IMR-90 (cell line): ENCODE data around the gene SLC35F1. TPM values are rescaled to one million over a fixed set of nuclear protein-coding genes. Genes with fewer than 3 reads are reported as not detected.

Experiments used
- ATAC-seq: fragments of 200-7000 bp; cut with Tn5 transposase; 2 replicates; pipeline ENCODE4 v1.9.1; 2020; ENCODE audit warnings: low read depth, mild to moderate bottlenecking, moderate library complexity
- BruUV-seq: library from RNA; stranded (reverse); fragments of 400-500 nt; replicated peaks from 2 replicates; lab custom pipeline; 2021; lab: Mats Ljungman, UMichigan
- CTCF ChIA-PET: fragments of 300-600 bp; formaldehyde crosslinking; extraction: SDS; loops from one replicate; lab custom pipeline; 2021; ENCODE audit warnings: antibody characterized with exemption; lab: Yijun Ruan, JAX
- POLR2A ChIA-PET: fragments of 300-600 bp; sonication (Branson Sonifier 250); formaldehyde crosslinking; loops from one replicate; lab custom pipeline; 2022; ENCODE audit warnings: antibody characterized with exemption; ENCODE audit not compliant: unreplicated experiment; lab: Charles Lee
- DNase-seq: peaks from one replicate; pipeline ENCODE4 v3.0.0; 2013
- H2AFZ ChIP-seq: replicated peaks from 2 replicates; pipeline ENCODE3; 2013; ENCODE audit warnings: low read length, mild to moderate bottlenecking; ENCODE audit not compliant: poor library complexity
- H2AK5ac ChIP-seq: 2 replicates; pipeline ENCODE4 v1.6.1; 2013; ENCODE audit warnings: low read depth, low read length, inconsistent platforms
- H2AK9ac ChIP-seq: replicated peaks from 2 replicates; pipeline ENCODE3; 2013; ENCODE audit warnings: mild to moderate bottlenecking, low read depth, low read length, moderate library complexity; ENCODE audit not compliant: poor library complexity
- H2BK120ac ChIP-seq: 2 replicates; pipeline ENCODE4 v1.6.1; 2013; ENCODE audit warnings: low read depth, low read length, inconsistent platforms
- H2BK15ac ChIP-seq: 3 replicates; pipeline ENCODE4 v1.6.1; 2013; ENCODE audit warnings: low read depth, low read length, inconsistent platforms
- H2BK20ac ChIP-seq: 2 replicates; pipeline ENCODE4 v1.6.1; 2013; ENCODE audit warnings: low read depth, mild to moderate bottlenecking, inconsistent platforms, low read length, moderate library complexity
- H2BK5ac ChIP-seq: 2 replicates; pipeline ENCODE4 v1.6.1; 2013; ENCODE audit warnings: mild to moderate bottlenecking, low read depth, low read length, inconsistent platforms; ENCODE audit not compliant: poor library complexity, severe bottlenecking
- H3K14ac ChIP-seq: replicated peaks from 2 replicates; pipeline ENCODE4 v1.6.1; 2013; ENCODE audit warnings: low read depth, low read length, inconsistent platforms
- H3K18ac ChIP-seq: 2 replicates; pipeline ENCODE4 v1.6.1; 2013; ENCODE audit warnings: low read depth, low read length, control low read depth
- H3K23ac ChIP-seq: 2 replicates; pipeline ENCODE4 v1.6.1; 2013; ENCODE audit warnings: low read depth, low read length, inconsistent platforms
- H3K27ac ChIP-seq: 2 replicates; pipeline ENCODE4 v1.5.1; 2013; ENCODE audit warnings: mild to moderate bottlenecking, control low read depth, low read length; ENCODE audit not compliant: insufficient read depth
- H3K27me3 ChIP-seq: 2 replicates; pipeline ENCODE4 v1.6.1; 2013; ENCODE audit warnings: low read length; ENCODE audit not compliant: control insufficient read depth, insufficient read depth
- H3K36me3 ChIP-seq: 2 replicates; pipeline ENCODE4 v1.6.1; 2013; ENCODE audit warnings: low read length, mixed read lengths; ENCODE audit not compliant: control insufficient read depth, insufficient read depth
- H3K4ac ChIP-seq: 2 replicates; pipeline ENCODE4 v1.6.1; 2013; ENCODE audit warnings: low read depth, low read length, inconsistent platforms
- H3K4me1 ChIP-seq: 2 replicates; pipeline ENCODE4 v1.6.1; 2013; ENCODE audit warnings: low read length, mixed read lengths; ENCODE audit not compliant: control insufficient read depth, insufficient read depth
- H3K4me2 ChIP-seq: 2 replicates; pipeline ENCODE4 v1.6.1; 2013; ENCODE audit warnings: low read depth, mild to moderate bottlenecking, control low read depth, low read length, moderate library complexity
- H3K4me3 ChIP-seq: 2 replicates; pipeline ENCODE4 v1.5.1; 2013; ENCODE audit warnings: low read depth, mild to moderate bottlenecking, control low read depth, low read length, moderate library complexity; ENCODE audit not compliant: insufficient read depth
- H3K56ac ChIP-seq: 2 replicates; pipeline ENCODE4 v1.6.1; 2013; ENCODE audit warnings: low read length, inconsistent platforms; ENCODE audit not compliant: insufficient read depth; ENCODE audit errors: extremely low read depth
- H3K79me1 ChIP-seq, 2 experiments: 2 replicates each; pipeline ENCODE4 v1.6.1; 2013; ENCODE audit warnings: low read length in 2 of 2, inconsistent platforms in 1 of 2, low read depth in 1 of 2
- H3K9ac ChIP-seq: 2 replicates; pipeline ENCODE4 v1.6.1; 2013; ENCODE audit warnings: low read depth, low read length, control low read depth
- H3K9me1 ChIP-seq: 2 replicates; pipeline ENCODE4 v1.6.1; 2013; ENCODE audit warnings: low read length, inconsistent platforms; ENCODE audit not compliant: insufficient read depth
- H3K9me3 ChIP-seq: 2 replicates; pipeline ENCODE4 v1.6.1; 2013; ENCODE audit warnings: low read length; ENCODE audit not compliant: control insufficient read depth, insufficient read depth
- H4K20me1 ChIP-seq: 2 replicates; pipeline ENCODE4 v1.6.1; 2013; ENCODE audit warnings: low read length, inconsistent platforms; ENCODE audit not compliant: insufficient read depth
- H4K5ac ChIP-seq: 2 replicates; pipeline ENCODE4 v1.6.1; 2013; ENCODE audit warnings: mild to moderate bottlenecking, low read depth, low read length, control low read depth
- H4K8ac ChIP-seq, 2 experiments: 2 replicates each; pipeline ENCODE4 v1.6.1; 2013; ENCODE audit warnings: low read depth in 2 of 2, low read length in 2 of 2, control low read depth in 1 of 2, inconsistent platforms in 1 of 2
- H4K91ac ChIP-seq: 2 replicates; pipeline ENCODE4 v1.6.1; 2013; ENCODE audit warnings: low read depth, low read length, inconsistent platforms; ENCODE audit not compliant: insufficient read depth
- CEBPB ChIP-seq: IDR thresholded peaks from 2 replicates; pipeline ENCODE4 v1.6.1; 2012; ENCODE audit warnings: low read depth, low read length, improper control_type of control experiment
- FOS ChIP-seq: fragments of 150-350 bp; IDR thresholded peaks from 2 replicates; pipeline ENCODE4 v1.6.1; 2016; ENCODE audit warnings: low read depth, low read length
- MAZ ChIP-seq: IDR thresholded peaks from 2 replicates; pipeline ENCODE4 v1.6.1; 2012; ENCODE audit warnings: low read depth, mild to moderate bottlenecking, low read length, improper control_type of control experiment, moderate library complexity, borderline replicate concordance
- MXI1 ChIP-seq: IDR thresholded peaks from 2 replicates; pipeline ENCODE4 v1.6.1; 2012; ENCODE audit warnings: low read depth, mild to moderate bottlenecking, low read length, moderate library complexity, borderline replicate concordance
- NFE2L2 ChIP-seq: fragments of 150-350 bp; IDR thresholded peaks from 2 replicates; pipeline ENCODE4 v1.6.1; 2016; ENCODE audit warnings: low read depth, mild to moderate bottlenecking, low read length
- POLR2A ChIP-seq: IDR thresholded peaks from 2 replicates; pipeline ENCODE4 v1.6.1; 2012; ENCODE audit warnings: mild to moderate bottlenecking, low read depth, low read length
- RFX5 ChIP-seq: IDR thresholded peaks from 2 replicates; pipeline ENCODE4 v1.8.0; 2012; ENCODE audit warnings: low read depth, mild to moderate bottlenecking, low read length, moderate library complexity
- SMC3 ChIP-seq: fragments of 150-350 bp; IDR thresholded peaks from 2 replicates; pipeline ENCODE4 v1.6.1; 2016; ENCODE audit warnings: low read depth, mild to moderate bottlenecking, antibody characterized with exemption, low read length, moderate library complexity
- USF2 ChIP-seq: fragments of 150-350 bp; IDR thresholded peaks from 2 replicates; pipeline ENCODE4 v1.6.1; 2017; ENCODE audit warnings: mild to moderate bottlenecking, antibody characterized with exemption, low read length, low read depth
- WGBS, 2 experiments: methylation state at CpG; one replicate each; pipeline versions ENCODE4 v1.1.5 to v1.1.7; 2013; ENCODE audit warnings: missing lambda C conversion rate in 2 of 2; ENCODE audit not compliant: insufficient read length in 1 of 2; ENCODE audit errors: extremely low coverage in 2 of 2; 5-methylcytosine and 5-hydroxymethylcytosine counted together
- dilution Hi-C: fragments of 300-500 bp; cut with HindIII; formaldehyde crosslinking; loops from one replicate; pipeline ENCODE4 v1.14.3; 2018; ENCODE audit warnings: low sequenced_read_pairs; ENCODE audit not compliant: unreplicated experiment
- in situ Hi-C: fragments of 300-500 bp; cut with MboI; formaldehyde crosslinking; loops from 3 replicates; pipeline ENCODE4 v1.14.3; 2019; ENCODE audit warnings: low sequenced_read_pairs, inconsistent platforms, mixed read lengths
- intact Hi-C: fragments of 100-400 bp; cut with micrococcal nuclease; formaldehyde crosslinking; loops from 2 replicates; pipeline ENCODE4 v1.10.0; 2022
- polyA plus RNA-seq, 3 experiments: library from polyadenylated mRNA; depleted of rRNA; stranded (reverse); fragments of >200 nt; gene quantifications; 2 replicates each; pipeline ENCODE4 v1.2.3, GENCODE V29; 2012; ENCODE audit warnings: low replicate concordance in 1 of 3
- total RNA-seq: library from RNA; depleted of rRNA; stranded (reverse); fragments of >200 nt; gene quantifications from 2 replicates; pipeline ENCODE4 v1.2.3, GENCODE V29; 2012

Gene SLC35F1
- total and polyA plus RNA-seq, 2 of the 4 experiments (the other 2 are of a cell fraction) = not detected

GRCh38 chr6:118313762-118314161 lies 406.7 kb downstream of the SLC35F1 start:
- ATAC-seq (no peak; the same call in 1 of the 2 replicates), DNase-seq (no peak)
- ChIA-PET POLR2A (no interaction called here), CTCF (interaction anchor here (0.6 kb wide), 1 partner anchor 189 kb away, joined by 3 read pairs; no protein-coding TSS in a partner anchor)
- no peak for TF ChIP-seq MAZ
- TF ChIP-seq RFX5 = no peak
- no peak for TF ChIP-seq POLR2A
- no peak for TF ChIP-seq NFE2L2
- no peak for TF ChIP-seq MXI1
- TF ChIP-seq FOS = no peak
- no peak for TF ChIP-seq CEBPB
- no peak for TF ChIP-seq USF2
- TF ChIP-seq SMC3 = no peak
- Histone ChIP-seq H4K5ac (no peak overlapping the region; the same call in 1 of the 2 replicates), H3K27ac (no peak overlapping the region), H4K20me1 (no peaks in the 10 kb centered on the region), H2AK9ac (no peak overlapping the region), H4K8ac (peak overlapping the region in 1 of 2 experiments; percentile 24; a peak in 1 of 4 replicates), H2BK20ac (peak overlapping the region; percentile 50), H2BK5ac (no peak overlapping the region), H3K4me3 (no peak overlapping the region), H4K91ac (peak overlapping the region; percentile 43; the same call in 1 of the 2 replicates), H3K56ac (no peak overlapping the region), H3K18ac (peak overlapping the region; percentile 82), H3K27me3 (no peaks in the 10 kb centered on the region), H2BK120ac (peak overlapping the region; percentile 63), H3K4me2 (no peak overlapping the region), H3K9me1 (peaks cover 3% of the 10 kb centered on the region; the same call in 1 of the 2 replicates), H2BK15ac (peak overlapping the region; percentile 6; the same call in 1 of the 3 replicates), H3K4me1 (peaks cover 7% of the 10 kb centered on the region), H3K36me3 (no peaks in the 10 kb centered on the region), H3K14ac (no peak overlapping the region), H2AK5ac (peak overlapping the region; percentile 45; the same call in 1 of the 2 replicates), H3K9ac (no peak overlapping the region), H3K79me1 (no peaks in the 10 kb centered on the region), H3K4ac (peak overlapping the region; percentile 80), H3K9me3 (no peaks in the 10 kb centered on the region), H2AFZ (no peak overlapping the region), H3K23ac (peak overlapping the region; percentile 49; the same call in 1 of the 2 replicates)
- dilution Hi-C loops = no loop called here
- BruUV-seq = no TSS peak
- in situ Hi-C loops = no loop called here
- intact Hi-C loops = loop anchor here (5.0 kb wide), 1 partner anchor 74 kb away; no protein-coding TSS in a partner anchor
- 83% methylated on average over 1 of the region's 3 CpGs; no CpG with 5 or more reads in 1 of the 2 experiments for WGBS, 2 experiments
